ENCODE results near the gene FLNB.
A peak's percentile ranks its signal among the peaks of the same experiment; 100 is the strongest.

FLNB gene

DNA sequence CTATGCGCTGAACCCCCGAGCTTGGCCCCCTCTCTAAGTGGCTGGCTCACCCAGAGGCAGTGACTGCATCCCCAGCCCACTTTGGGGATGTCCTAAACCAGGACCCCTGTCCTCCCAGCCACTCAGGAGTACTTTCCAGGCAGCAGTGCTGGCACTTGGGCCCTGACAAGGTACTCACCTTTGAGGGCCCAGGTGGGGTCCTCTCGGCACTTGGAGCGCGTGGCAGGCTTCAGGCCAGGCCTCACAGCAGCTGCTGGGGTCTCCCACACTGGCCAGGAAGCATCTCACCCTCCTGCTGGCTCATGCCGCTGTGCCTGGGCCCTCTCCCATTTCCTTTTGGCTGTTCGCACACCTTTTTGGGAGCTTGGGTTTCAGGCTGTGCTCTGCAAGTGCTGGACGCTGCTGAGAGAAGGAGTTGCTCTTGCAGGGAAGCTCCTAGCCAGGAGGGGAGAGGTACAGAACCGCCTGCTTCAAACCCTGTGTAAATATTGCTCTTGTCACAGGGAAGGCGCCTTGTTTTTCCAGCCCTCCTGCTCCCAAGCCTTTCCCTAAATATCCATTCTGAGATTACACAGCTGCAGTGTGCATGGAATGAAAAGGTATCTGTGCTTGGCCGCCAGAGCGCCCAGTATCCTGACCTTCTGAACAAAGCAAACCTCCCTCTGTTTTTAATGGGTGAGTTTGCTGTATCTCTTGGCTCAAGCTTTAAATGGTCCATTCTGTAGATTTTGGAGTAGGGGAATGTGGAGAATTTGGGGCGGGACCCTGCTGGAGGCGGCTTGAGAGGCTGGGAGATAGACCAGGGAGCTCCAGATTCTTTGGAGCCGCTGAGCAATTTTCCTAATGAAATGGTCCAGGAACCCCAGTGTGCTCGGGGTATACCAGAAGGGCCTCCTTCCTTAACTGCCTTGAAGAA, 156.9 kb downstream of the FLNB start:
- Histone ChIP-seq H3K4me3 (ENCODE audit: low read length) (no peak overlapping the region), H3K27me3 (ENCODE audit: insufficient read depth, low read length) (no peaks in the 10 kb centered on the region), H3K9me3 (ENCODE audit: insufficient read depth, low read depth, low read length) (no peaks in the 10 kb centered on the region), H3K4me1 (ENCODE audit: insufficient read depth, low read length) (peaks cover 10% of the 10 kb centered on the region; the same call in 1 of the 2 replicates), H3K36me3 (ENCODE audit: insufficient read depth, low read length) (peaks cover 84% of the 10 kb centered on the region), H3K9ac (ENCODE audit: low read depth, low read length) (0 out of 2 replicates have a peak overlapping the region, but pooled peaks have one; percentile 24), H3K27ac (ENCODE audit: low read depth, low read length) (peak overlapping the region; percentile 63)
- 81% methylated on average over 16 of the region's 16 CpGs for WGBS

DNA sequence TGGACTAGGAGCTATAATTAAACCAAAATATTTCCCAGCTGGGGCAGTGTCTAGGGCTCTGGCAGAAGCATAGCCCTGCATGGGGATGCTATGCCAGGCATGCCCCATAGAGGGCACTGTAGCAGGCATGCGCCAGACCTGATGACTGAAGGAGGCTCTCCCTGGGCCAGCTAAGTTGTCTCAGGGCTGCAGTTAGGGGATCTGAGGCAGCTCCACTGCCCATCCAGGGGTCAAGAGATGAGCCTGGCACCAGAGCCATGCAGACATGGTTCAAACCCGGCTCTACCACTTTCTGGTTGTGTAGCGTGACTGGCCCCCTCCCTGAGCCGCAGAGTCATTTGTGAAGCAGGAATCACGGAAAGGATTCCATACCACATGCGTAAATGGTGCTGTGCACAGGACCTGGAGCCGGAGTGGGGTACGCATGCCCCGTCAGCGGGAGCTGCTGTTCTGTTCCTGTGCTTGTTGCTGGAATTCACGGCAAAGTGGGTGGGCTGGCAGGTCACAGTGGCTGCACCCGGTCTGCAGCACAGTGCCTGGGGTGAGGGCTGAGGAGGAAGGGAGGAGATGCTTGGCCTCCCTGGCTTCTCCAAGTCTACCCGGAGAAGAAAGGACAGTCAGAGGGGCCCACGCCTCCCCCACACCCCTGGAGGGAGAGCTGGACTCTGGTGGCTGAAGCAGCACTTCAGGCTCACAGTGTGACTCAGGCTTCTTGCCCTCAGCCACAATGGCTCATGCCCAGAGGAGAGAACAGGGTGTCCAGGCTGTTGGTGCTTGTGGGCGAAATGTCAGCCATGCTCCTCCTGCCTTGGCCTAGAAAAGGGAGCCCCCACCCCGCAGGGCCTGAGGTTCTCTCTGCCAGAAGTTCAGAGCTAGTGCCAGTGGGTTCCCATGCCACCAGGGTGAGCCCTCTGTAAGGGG, 159.5 kb downstream of the FLNB start:
- H3K27me3 ChIP-seq (ENCODE audit: insufficient read depth, low read length) = no peaks in the 10 kb centered on the region
- H3K27ac ChIP-seq (ENCODE audit: low read depth, low read length) = 0 out of 2 replicates have a peak overlapping the region, but pooled peaks have one; percentile 26
- WGBS = 92% methylated on average over 16 of the region's 16 CpGs
- no peak overlapping the region for H3K9ac ChIP-seq (ENCODE audit: low read depth, low read length)
- peaks cover 13% of the 10 kb centered on the region for H3K4me1 ChIP-seq (ENCODE audit: insufficient read depth, low read length)
- no peaks in the 10 kb centered on the region for H3K9me3 ChIP-seq (ENCODE audit: insufficient read depth, low read depth, low read length)
- H3K4me3 ChIP-seq (ENCODE audit: low read length) = no peak overlapping the region
- H3K36me3 ChIP-seq (ENCODE audit: insufficient read depth, low read length) = peaks cover 77% of the 10 kb centered on the region

GRCh38 chr3:58168498-58168897, 160.3 kb downstream of the FLNB start:
- H3K27ac ChIP-seq (ENCODE audit: low read depth, low read length) = no peak overlapping the region
- H3K36me3 ChIP-seq (ENCODE audit: insufficient read depth, low read length) = peaks cover 68% of the 10 kb centered on the region
- no peak overlapping the region for H3K4me3 ChIP-seq (ENCODE audit: low read length)
- no peaks in the 10 kb centered on the region for H3K9me3 ChIP-seq (ENCODE audit: insufficient read depth, low read depth, low read length)
- peaks cover 19% of the 10 kb centered on the region for H3K4me1 ChIP-seq (ENCODE audit: insufficient read depth, low read length)
- 96% methylated on average over 7 of the region's 7 CpGs for WGBS
- H3K27me3 ChIP-seq (ENCODE audit: insufficient read depth, low read length) = no peaks in the 10 kb centered on the region
- no peak overlapping the region for H3K9ac ChIP-seq (ENCODE audit: low read depth, low read length)

DNA sequence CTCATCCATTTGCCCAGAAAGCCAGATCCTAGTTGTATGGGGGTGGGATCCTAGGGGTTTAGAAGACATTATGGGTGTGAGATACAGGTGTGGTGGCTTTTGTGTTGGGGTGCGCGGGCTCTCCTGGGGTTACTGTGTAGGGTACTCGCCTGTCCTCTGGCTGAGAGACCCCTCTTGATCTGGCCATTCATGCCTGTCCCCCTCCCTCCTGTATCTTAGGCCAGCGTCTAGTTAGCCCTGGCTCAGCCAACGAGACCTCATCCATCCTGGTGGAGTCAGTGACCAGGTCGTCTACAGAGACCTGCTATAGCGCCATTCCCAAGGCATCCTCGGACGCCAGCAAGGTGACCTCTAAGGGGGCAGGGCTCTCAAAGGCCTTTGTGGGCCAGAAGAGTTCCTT, 161.1 kb downstream of the FLNB start:
- 95% methylated on average over 9 of the region's 9 CpGs for WGBS
- H3K36me3 ChIP-seq (ENCODE audit: insufficient read depth, low read length) = peaks cover 60% of the 10 kb centered on the region
- no peak overlapping the region for H3K9ac ChIP-seq (ENCODE audit: low read depth, low read length)
- peaks cover 27% of the 10 kb centered on the region for H3K4me1 ChIP-seq (ENCODE audit: insufficient read depth, low read length)
- H3K4me3 ChIP-seq (ENCODE audit: low read length) = no peak overlapping the region
- no peaks in the 10 kb centered on the region for H3K9me3 ChIP-seq (ENCODE audit: insufficient read depth, low read depth, low read length)
- H3K27me3 ChIP-seq (ENCODE audit: insufficient read depth, low read length) = no peaks in the 10 kb centered on the region
- no peak overlapping the region for H3K27ac ChIP-seq (ENCODE audit: low read depth, low read length)

- Histone ChIP-seq H3K4me3 (ENCODE audit: low read length) (no peak overlapping the region), H3K36me3 (ENCODE audit: insufficient read depth, low read length) (peaks cover 53% of the 10 kb centered on the region), H3K4me1 (ENCODE audit: insufficient read depth, low read length) (peaks cover 31% of the 10 kb centered on the region), H3K9ac (ENCODE audit: low read depth, low read length) (no peak overlapping the region), H3K27me3 (ENCODE audit: insufficient read depth, low read length) (no peaks in the 10 kb centered on the region), H3K27ac (ENCODE audit: low read depth, low read length) (no peak overlapping the region), H3K9me3 (ENCODE audit: insufficient read depth, low read depth, low read length) (no peaks in the 10 kb centered on the region)
- 86% methylated on average over 11 of the region's 11 CpGs for WGBS
Observed at GRCh38 chr3:58170376-58170775, 162.2 kb downstream of the FLNB start.

GRCh38 chr3:58171126-58171525, 162.9 kb downstream of the FLNB start:
- 94% methylated on average over 9 of the region's 9 CpGs for WGBS
- no peak overlapping the region for H3K27ac ChIP-seq (ENCODE audit: low read depth, low read length)

DNA sequence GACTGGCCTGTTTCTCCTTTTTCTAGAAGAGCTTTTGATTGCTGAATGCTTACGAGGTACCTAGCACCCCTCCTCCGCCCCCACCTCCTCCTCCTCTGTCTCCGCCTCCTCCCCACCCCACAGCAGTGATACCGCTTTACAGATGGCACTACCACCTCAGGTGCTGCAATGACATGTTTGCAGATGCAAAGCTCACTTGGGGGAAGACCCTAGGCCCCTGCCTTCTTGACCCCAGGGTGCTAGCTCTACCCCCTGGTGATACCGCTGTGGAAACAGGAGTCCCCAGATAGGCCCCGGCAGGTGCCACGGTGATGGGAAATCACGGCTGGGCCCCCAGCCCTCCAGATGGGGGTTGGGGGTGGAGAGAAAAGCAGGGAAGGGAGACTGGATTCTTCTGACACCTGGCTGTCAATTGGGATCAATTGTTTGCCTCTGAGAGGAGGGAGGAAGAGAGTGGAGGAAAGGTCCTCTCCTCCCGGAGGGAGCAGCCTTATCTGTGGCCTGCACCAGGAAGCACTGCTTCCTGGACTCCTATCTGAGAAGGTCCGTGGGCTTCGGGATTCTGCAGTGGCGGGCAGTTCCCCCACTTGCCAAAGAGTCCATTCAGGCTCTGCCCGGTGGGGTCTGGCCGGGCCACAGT, 164.9 kb downstream of the FLNB start:
- no peak overlapping the region for H3K4me3 ChIP-seq (ENCODE audit: low read length)

More at GRCh38 chr3:58171126-58171525, 162.9 kb downstream of the FLNB start:
- H3K9me3 ChIP-seq (ENCODE audit: insufficient read depth, low read depth, low read length) = no peaks in the 10 kb centered on the region
- no peak overlapping the region for H3K4me3 ChIP-seq (ENCODE audit: low read length)
- H3K9ac ChIP-seq (ENCODE audit: low read depth, low read length) = no peak overlapping the region
- H3K36me3 ChIP-seq (ENCODE audit: insufficient read depth, low read length) = peaks cover 47% of the 10 kb centered on the region
- peaks cover 32% of the 10 kb centered on the region for H3K4me1 ChIP-seq (ENCODE audit: insufficient read depth, low read length)
- H3K27me3 ChIP-seq (ENCODE audit: insufficient read depth, low read length) = no peaks in the 10 kb centered on the region

DNA sequence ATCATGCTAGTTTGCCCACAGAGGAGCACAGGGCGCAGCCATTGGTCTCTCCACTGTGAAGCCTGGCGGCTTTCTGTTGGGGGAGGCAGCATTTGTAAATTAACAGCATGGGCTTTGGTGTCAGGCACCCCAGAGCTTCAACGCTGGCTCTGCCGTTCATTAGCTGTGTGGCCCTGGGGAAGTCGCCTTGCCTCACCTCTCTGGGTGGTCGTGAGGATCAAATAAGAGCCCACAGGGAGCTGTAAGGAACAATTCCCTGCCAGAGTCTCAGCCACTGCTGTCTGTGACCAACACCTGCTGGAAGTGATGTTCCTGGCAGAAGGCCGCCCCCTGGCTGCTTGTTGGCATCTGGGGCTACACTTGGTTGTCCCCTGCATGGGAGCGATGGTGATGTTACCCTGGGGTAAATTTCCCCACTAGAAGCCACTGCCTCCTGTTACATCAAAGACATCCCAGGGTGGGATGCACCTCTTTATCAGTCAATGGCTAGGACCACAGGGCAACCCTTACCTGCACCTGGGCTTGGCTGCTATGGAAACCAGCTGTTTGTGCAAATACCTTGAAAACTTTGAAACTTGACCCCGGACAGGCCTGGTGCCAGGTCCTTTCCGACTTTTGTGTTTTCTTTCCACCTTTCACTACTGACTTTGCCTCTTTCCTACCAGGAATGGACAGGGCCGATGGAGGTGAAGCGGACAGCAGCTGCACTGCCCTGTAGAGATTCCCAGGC, 165.6 kb downstream of the FLNB start:
- peaks cover 32% of the 10 kb centered on the region for H3K4me1 ChIP-seq (ENCODE audit: insufficient read depth, low read length)
- H3K36me3 ChIP-seq (ENCODE audit: insufficient read depth, low read length) = peaks cover 31% of the 10 kb centered on the region
- peaks cover 10% of the 10 kb centered on the region; the same call in 1 of the 2 replicates for H3K27me3 ChIP-seq (ENCODE audit: insufficient read depth, low read length)
- H3K9ac ChIP-seq (ENCODE audit: low read depth, low read length) = no peak overlapping the region
- no peaks in the 10 kb centered on the region for H3K9me3 ChIP-seq (ENCODE audit: insufficient read depth, low read depth, low read length)
- 75% methylated on average over 12 of the region's 12 CpGs for WGBS
- no peak overlapping the region for H3K4me3 ChIP-seq (ENCODE audit: low read length)
- peak overlapping the region; percentile 56; the same call in 1 of the 2 replicates for H3K27ac ChIP-seq (ENCODE audit: low read depth, low read length)

More for the DNA sequence above, 164.9 kb downstream of the FLNB start:
- H3K36me3 ChIP-seq (ENCODE audit: insufficient read depth, low read length) = peaks cover 38% of the 10 kb centered on the region
- H3K9ac ChIP-seq (ENCODE audit: low read depth, low read length) = no peak overlapping the region
- H3K27me3 ChIP-seq (ENCODE audit: insufficient read depth, low read length) = peaks cover 4% of the 10 kb centered on the region; the same call in 1 of the 2 replicates
- 71% methylated on average over 14 of the region's 14 CpGs for WGBS
- peak overlapping the region; percentile 56; the same call in 1 of the 2 replicates for H3K27ac ChIP-seq (ENCODE audit: low read depth, low read length)
- H3K9me3 ChIP-seq (ENCODE audit: insufficient read depth, low read depth, low read length) = no peaks in the 10 kb centered on the region
- peaks cover 32% of the 10 kb centered on the region for H3K4me1 ChIP-seq (ENCODE audit: insufficient read depth, low read length)

GRCh38 chr3:58175187-58175436, 166.9 kb downstream of the FLNB start:
- H3K27me3 ChIP-seq (ENCODE audit: insufficient read depth, low read length) = peaks cover 10% of the 10 kb centered on the region; the same call in 1 of the 2 replicates
- peaks cover 32% of the 10 kb centered on the region for H3K4me1 ChIP-seq (ENCODE audit: insufficient read depth, low read length)
- peak overlapping the region; percentile 56 for H3K27ac ChIP-seq (ENCODE audit: low read depth, low read length)
- H3K36me3 ChIP-seq (ENCODE audit: insufficient read depth, low read length) = peaks cover 18% of the 10 kb centered on the region
- no peak overlapping the region for H3K4me3 ChIP-seq (ENCODE audit: low read length)
- no peaks in the 10 kb centered on the region for H3K9me3 ChIP-seq (ENCODE audit: insufficient read depth, low read depth, low read length)
- peak overlapping the region; percentile 48; the same call in 1 of the 2 replicates for H3K9ac ChIP-seq (ENCODE audit: low read depth, low read length)
- 49% methylated on average over 2 of the region's 3 CpGs for WGBS

DNA sequence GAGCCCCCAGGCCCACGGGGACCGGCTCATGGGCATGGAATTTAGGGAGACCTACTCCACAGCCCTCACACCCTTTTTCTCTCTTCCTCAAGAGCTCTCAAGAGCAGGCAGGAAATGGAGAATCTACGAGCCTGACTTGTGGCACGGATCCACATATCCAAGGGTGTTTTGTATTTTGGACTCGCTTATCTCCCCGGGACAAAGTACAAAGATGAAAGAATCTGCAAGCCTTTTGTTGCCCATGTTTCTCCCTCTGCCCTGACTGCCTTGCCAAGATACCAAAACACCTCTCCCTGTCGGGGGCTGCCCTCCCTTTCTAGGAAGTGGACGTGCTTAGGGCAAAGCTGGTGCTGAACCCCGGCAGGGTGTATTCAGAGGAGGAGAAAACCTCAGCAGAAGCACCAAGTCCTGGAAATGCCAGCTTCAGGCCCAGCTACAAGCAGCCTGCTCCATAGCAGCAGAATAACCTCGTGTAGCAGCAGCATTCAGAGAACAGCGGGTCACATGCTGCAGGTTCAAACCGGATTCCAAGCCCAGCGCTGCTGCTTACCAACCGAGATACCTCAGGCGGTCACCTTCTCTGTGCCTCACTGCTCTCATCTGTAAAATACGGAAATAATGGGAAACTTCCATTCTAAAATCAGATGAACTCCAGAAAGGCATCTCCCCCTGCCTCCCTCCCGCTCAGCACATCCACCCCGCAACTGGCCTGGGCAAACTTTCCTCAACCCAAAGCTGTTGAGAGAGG, 167.4 kb downstream of the FLNB start:
- peak overlapping the region; percentile 48; the same call in 1 of the 2 replicates for H3K9ac ChIP-seq (ENCODE audit: low read depth, low read length)
- H3K27me3 ChIP-seq (ENCODE audit: insufficient read depth, low read length) = peaks cover 10% of the 10 kb centered on the region; the same call in 1 of the 2 replicates
- 57% methylated on average over 18 of the region's 18 CpGs for WGBS
- no peak overlapping the region for H3K4me3 ChIP-seq (ENCODE audit: low read length)
- peaks cover 13% of the 10 kb centered on the region for H3K36me3 ChIP-seq (ENCODE audit: insufficient read depth, low read length)
- H3K9me3 ChIP-seq (ENCODE audit: insufficient read depth, low read depth, low read length) = no peaks in the 10 kb centered on the region
- H3K4me1 ChIP-seq (ENCODE audit: insufficient read depth, low read length) = peaks cover 32% of the 10 kb centered on the region
- peak overlapping the region; percentile 56 for H3K27ac ChIP-seq (ENCODE audit: low read depth, low read length)

Data from HUES64 (cell line).